IMR-90 (cell line): ENCODE results near the gene MFNG. TPM values are rescaled to one million over a fixed set of nuclear protein-coding genes. Genes with fewer than 3 reads are reported as not detected.

Experiments used
- ATAC-seq: fragments of 200-7000 bp; cut with Tn5 transposase; 2 replicates; pipeline ENCODE4 v1.9.1; 2020; ENCODE audit warnings: low read depth, mild to moderate bottlenecking, moderate library complexity
- BruUV-seq: library from RNA; stranded (reverse); fragments of 400-500 nt; replicated peaks from 2 replicates; lab custom pipeline; 2021; lab: Mats Ljungman, UMichigan
- CTCF ChIA-PET: fragments of 300-600 bp; formaldehyde crosslinking; extraction: SDS; loops from one replicate; lab custom pipeline; 2021; ENCODE audit warnings: antibody characterized with exemption; lab: Yijun Ruan, JAX
- POLR2A ChIA-PET: fragments of 300-600 bp; sonication (Branson Sonifier 250); formaldehyde crosslinking; loops from one replicate; lab custom pipeline; 2022; ENCODE audit warnings: antibody characterized with exemption; ENCODE audit not compliant: unreplicated experiment; lab: Charles Lee
- DNase-seq: peaks from one replicate; pipeline ENCODE4 v3.0.0; 2013
- H2AFZ ChIP-seq: replicated peaks from 2 replicates; pipeline ENCODE3; 2013; ENCODE audit warnings: low read length, mild to moderate bottlenecking; ENCODE audit not compliant: poor library complexity
- H2AK5ac ChIP-seq: 2 replicates; pipeline ENCODE4 v1.6.1; 2013; ENCODE audit warnings: low read depth, low read length, inconsistent platforms
- H2AK9ac ChIP-seq: replicated peaks from 2 replicates; pipeline ENCODE3; 2013; ENCODE audit warnings: mild to moderate bottlenecking, low read depth, low read length, moderate library complexity; ENCODE audit not compliant: poor library complexity
- H2BK120ac ChIP-seq: 2 replicates; pipeline ENCODE4 v1.6.1; 2013; ENCODE audit warnings: low read depth, low read length, inconsistent platforms
- H2BK15ac ChIP-seq: 3 replicates; pipeline ENCODE4 v1.6.1; 2013; ENCODE audit warnings: low read depth, low read length, inconsistent platforms
- H2BK20ac ChIP-seq: 2 replicates; pipeline ENCODE4 v1.6.1; 2013; ENCODE audit warnings: low read depth, mild to moderate bottlenecking, inconsistent platforms, low read length, moderate library complexity
- H2BK5ac ChIP-seq: 2 replicates; pipeline ENCODE4 v1.6.1; 2013; ENCODE audit warnings: mild to moderate bottlenecking, low read depth, low read length, inconsistent platforms; ENCODE audit not compliant: poor library complexity, severe bottlenecking
- H3K14ac ChIP-seq: replicated peaks from 2 replicates; pipeline ENCODE4 v1.6.1; 2013; ENCODE audit warnings: low read depth, low read length, inconsistent platforms
- H3K18ac ChIP-seq: 2 replicates; pipeline ENCODE4 v1.6.1; 2013; ENCODE audit warnings: low read depth, low read length, control low read depth
- H3K23ac ChIP-seq: 2 replicates; pipeline ENCODE4 v1.6.1; 2013; ENCODE audit warnings: low read depth, low read length, inconsistent platforms
- H3K27ac ChIP-seq: 2 replicates; pipeline ENCODE4 v1.5.1; 2013; ENCODE audit warnings: mild to moderate bottlenecking, control low read depth, low read length; ENCODE audit not compliant: insufficient read depth
- H3K27me3 ChIP-seq: 2 replicates; pipeline ENCODE4 v1.6.1; 2013; ENCODE audit warnings: low read length; ENCODE audit not compliant: control insufficient read depth, insufficient read depth
- H3K36me3 ChIP-seq: 2 replicates; pipeline ENCODE4 v1.6.1; 2013; ENCODE audit warnings: low read length, mixed read lengths; ENCODE audit not compliant: control insufficient read depth, insufficient read depth
- H3K4ac ChIP-seq: 2 replicates; pipeline ENCODE4 v1.6.1; 2013; ENCODE audit warnings: low read depth, low read length, inconsistent platforms
- H3K4me1 ChIP-seq: 2 replicates; pipeline ENCODE4 v1.6.1; 2013; ENCODE audit warnings: low read length, mixed read lengths; ENCODE audit not compliant: control insufficient read depth, insufficient read depth
- H3K4me2 ChIP-seq: 2 replicates; pipeline ENCODE4 v1.6.1; 2013; ENCODE audit warnings: low read depth, mild to moderate bottlenecking, control low read depth, low read length, moderate library complexity
- H3K4me3 ChIP-seq: 2 replicates; pipeline ENCODE4 v1.5.1; 2013; ENCODE audit warnings: low read depth, mild to moderate bottlenecking, control low read depth, low read length, moderate library complexity; ENCODE audit not compliant: insufficient read depth
- H3K56ac ChIP-seq: 2 replicates; pipeline ENCODE4 v1.6.1; 2013; ENCODE audit warnings: low read length, inconsistent platforms; ENCODE audit not compliant: insufficient read depth; ENCODE audit errors: extremely low read depth
- H3K79me1 ChIP-seq, 2 experiments: 2 replicates each; pipeline ENCODE4 v1.6.1; 2013; ENCODE audit warnings: low read length in 2 of 2, inconsistent platforms in 1 of 2, low read depth in 1 of 2
- H3K9ac ChIP-seq: 2 replicates; pipeline ENCODE4 v1.6.1; 2013; ENCODE audit warnings: low read depth, low read length, control low read depth
- H3K9me1 ChIP-seq: 2 replicates; pipeline ENCODE4 v1.6.1; 2013; ENCODE audit warnings: low read length, inconsistent platforms; ENCODE audit not compliant: insufficient read depth
- H3K9me3 ChIP-seq: 2 replicates; pipeline ENCODE4 v1.6.1; 2013; ENCODE audit warnings: low read length; ENCODE audit not compliant: control insufficient read depth, insufficient read depth
- H4K20me1 ChIP-seq: 2 replicates; pipeline ENCODE4 v1.6.1; 2013; ENCODE audit warnings: low read length, inconsistent platforms; ENCODE audit not compliant: insufficient read depth
- H4K5ac ChIP-seq: 2 replicates; pipeline ENCODE4 v1.6.1; 2013; ENCODE audit warnings: mild to moderate bottlenecking, low read depth, low read length, control low read depth
- H4K8ac ChIP-seq, 2 experiments: 2 replicates each; pipeline ENCODE4 v1.6.1; 2013; ENCODE audit warnings: low read depth in 2 of 2, low read length in 2 of 2, control low read depth in 1 of 2, inconsistent platforms in 1 of 2
- H4K91ac ChIP-seq: 2 replicates; pipeline ENCODE4 v1.6.1; 2013; ENCODE audit warnings: low read depth, low read length, inconsistent platforms; ENCODE audit not compliant: insufficient read depth
- BHLHE40 ChIP-seq: fragments of 150-350 bp; IDR thresholded peaks from 2 replicates; pipeline ENCODE4 v1.6.1; 2016; ENCODE audit warnings: mild to moderate bottlenecking, low read depth, low read length
- CEBPB ChIP-seq: IDR thresholded peaks from 2 replicates; pipeline ENCODE4 v1.6.1; 2012; ENCODE audit warnings: low read depth, low read length, improper control_type of control experiment
- CHD1 ChIP-seq: IDR thresholded peaks from 2 replicates; pipeline ENCODE4 v1.6.1; 2012; ENCODE audit warnings: low read depth, low read length, improper control_type of control experiment
- CTCF ChIP-seq: conservative IDR thresholded peaks from 2 replicates; pipeline ENCODE4 v1.5.1; 2012; ENCODE audit warnings: mild to moderate bottlenecking, low read depth, low read length, improper control_type of control experiment
- ELK1 ChIP-seq: fragments of 150-350 bp; IDR thresholded peaks from 2 replicates; pipeline ENCODE4 v1.6.1; 2016; ENCODE audit warnings: low read depth, mild to moderate bottlenecking, low read length, moderate library complexity, borderline replicate concordance
- MAFK ChIP-seq: IDR thresholded peaks from 2 replicates; pipeline ENCODE4 v1.6.1; 2012; ENCODE audit warnings: low read depth, low read length, improper control_type of control experiment
- MAZ ChIP-seq: IDR thresholded peaks from 2 replicates; pipeline ENCODE4 v1.6.1; 2012; ENCODE audit warnings: low read depth, mild to moderate bottlenecking, low read length, improper control_type of control experiment, moderate library complexity, borderline replicate concordance
- MXI1 ChIP-seq: IDR thresholded peaks from 2 replicates; pipeline ENCODE4 v1.6.1; 2012; ENCODE audit warnings: low read depth, mild to moderate bottlenecking, low read length, moderate library complexity, borderline replicate concordance
- NFE2L2 ChIP-seq: fragments of 150-350 bp; IDR thresholded peaks from 2 replicates; pipeline ENCODE4 v1.6.1; 2016; ENCODE audit warnings: low read depth, mild to moderate bottlenecking, low read length
- POLR2A ChIP-seq: IDR thresholded peaks from 2 replicates; pipeline ENCODE4 v1.6.1; 2012; ENCODE audit warnings: mild to moderate bottlenecking, low read depth, low read length
- RCOR1 ChIP-seq: IDR thresholded peaks from 2 replicates; pipeline ENCODE4 v1.6.1; 2012; ENCODE audit warnings: mild to moderate bottlenecking, low read length, improper control_type of control experiment; ENCODE audit not compliant: insufficient replicate concordance
- RFX5 ChIP-seq: IDR thresholded peaks from 2 replicates; pipeline ENCODE4 v1.8.0; 2012; ENCODE audit warnings: low read depth, mild to moderate bottlenecking, low read length, moderate library complexity
- USF2 ChIP-seq: fragments of 150-350 bp; IDR thresholded peaks from 2 replicates; pipeline ENCODE4 v1.6.1; 2017; ENCODE audit warnings: mild to moderate bottlenecking, antibody characterized with exemption, low read length, low read depth
- WGBS, 2 experiments: methylation state at CpG; one replicate each; pipeline versions ENCODE4 v1.1.5 to v1.1.7; 2013; ENCODE audit warnings: missing lambda C conversion rate in 2 of 2; ENCODE audit not compliant: insufficient read length in 1 of 2; ENCODE audit errors: extremely low coverage in 2 of 2; 5-methylcytosine and 5-hydroxymethylcytosine counted together
- dilution Hi-C: fragments of 300-500 bp; cut with HindIII; formaldehyde crosslinking; loops from one replicate; pipeline ENCODE4 v1.14.3; 2018; ENCODE audit warnings: low sequenced_read_pairs; ENCODE audit not compliant: unreplicated experiment
- in situ Hi-C: fragments of 300-500 bp; cut with MboI; formaldehyde crosslinking; loops from 3 replicates; pipeline ENCODE4 v1.14.3; 2019; ENCODE audit warnings: low sequenced_read_pairs, inconsistent platforms, mixed read lengths
- intact Hi-C: fragments of 100-400 bp; cut with micrococcal nuclease; formaldehyde crosslinking; loops from 2 replicates; pipeline ENCODE4 v1.10.0; 2022
- polyA plus RNA-seq, 3 experiments: library from polyadenylated mRNA; depleted of rRNA; stranded (reverse); fragments of >200 nt; gene quantifications; 2 replicates each; pipeline ENCODE4 v1.2.3, GENCODE V29; 2012; ENCODE audit warnings: low replicate concordance in 1 of 3
- total RNA-seq: library from RNA; depleted of rRNA; stranded (reverse); fragments of >200 nt; gene quantifications from 2 replicates; pipeline ENCODE4 v1.2.3, GENCODE V29; 2012

MFNG gene
- total and polyA plus RNA-seq, 2 of the 4 experiments (the other 2 are of a cell fraction), result 0.15 TPM; not detected in 1

GRCh38 chr22:37431801-37432707 lies 54.1 kb downstream of the MFNG start:
- Histone ChIP-seq H3K36me3 (no peaks in the 10 kb centered on the region), H3K27ac (peak overlapping the region; percentile 88), H2BK15ac (peak overlapping the region; percentile 95), H3K9ac (peak overlapping the region; percentile 10; the same call in 1 of the 2 replicates), H2AK5ac (peak overlapping the region; percentile 97), H3K14ac (peak overlapping the region; percentile 97), H4K8ac (peak overlapping the region; percentile 86), H3K9me1 (peaks cover 22% of the 10 kb centered on the region), H3K9me3 (peaks cover 19% of the 10 kb centered on the region), H4K91ac (peak overlapping the region; percentile 98), H2AK9ac (peak overlapping the region; percentile 94), H3K4me3 (no peak overlapping the region), H4K20me1 (peaks cover 3% of the 10 kb centered on the region; the same call in 1 of the 2 replicates), H2AFZ (peak overlapping the region; percentile 87), H3K4ac (peak overlapping the region; percentile 99), H3K56ac (peak overlapping the region; percentile 95), H2BK5ac (peak overlapping the region; percentile 96), H3K27me3 (no peaks in the 10 kb centered on the region), H2BK20ac (peak overlapping the region; percentile 99), H3K79me1 (peaks cover 0 to 11% of the 10 kb centered on the region in 2 experiments; a peak in 1 of 4 replicates), H3K23ac (peak overlapping the region; percentile 97), H3K4me2 (peak overlapping the region; percentile 21), H3K4me1 (peaks cover 10% of the 10 kb centered on the region), H2BK120ac (peak overlapping the region; percentile 99), H4K5ac (peak overlapping the region; percentile 53), H3K18ac (peak overlapping the region; percentile 63)
- ChIA-PET CTCF (no interaction called here), POLR2A (no interaction called here)
- in situ Hi-C loops, result no loop called here
- dilution Hi-C loops, result no loop called here
- 37% methylated on average over 6 of the region's 14 CpGs; no CpG with 5 or more reads in 1 of the 2 experiments for WGBS, 2 experiments
- BruUV-seq, result no TSS peak
- DNase-seq, result peak; percentile 99
- intact Hi-C loops, result loop anchor here (1.0 kb wide), 1 partner anchor 23 kb away; no protein-coding TSS in a partner anchor
- ATAC-seq, result peak; percentile 82
- TF ChIP-seq BHLHE40 (peak; percentile 55; the same call in 1 of the 2 replicates), MXI1 (peak; percentile 84), RCOR1 (peak; percentile 99), CEBPB (peak; percentile 74), POLR2A (no peak), USF2 (no peak; the same call in none of the 2 replicates), CHD1 (no peak), CTCF (no peak), MAFK (peak; percentile 37), ELK1 (no peak), RFX5 (no peak), NFE2L2 (0 out of 2 replicates have a peak, but pooled peaks have one; percentile 0), MAZ (peak; percentile 69; the same call in 1 of the 2 replicates)
